Thoracic aorta (tissue), 2 donors: Measurements from ENCODE around the gene SPRED1. TPM values are rescaled to one million over a fixed set of nuclear protein-coding genes. Genes with fewer than 3 reads are reported as not detected.

Experiments used
- ATAC-seq: fragments of 150-250 bp; one replicate; pipeline ENCODE4 v1.8.0; 2017; ENCODE audit warnings: low read depth; ENCODE audit not compliant: insufficient number of reproducible peaks, low FRiP score
- DNase-seq: peaks from one replicate; pipeline ENCODE4 v3.0.0-alpha.2; 2020; ENCODE audit warnings: low spot score
- H3K27ac ChIP-seq, 2 donors: fragments of 200-600 bp; sonication (generic); 1 replicate in 1 of 2; 2 replicates in 1 of 2; pipeline ENCODE4 v1.5.1; 2016; ENCODE audit warnings: mild to moderate bottlenecking in 2 of 2, moderate library complexity in 2 of 2
- H3K27me3 ChIP-seq: fragments of 200-600 bp; sonication (generic); replicated peaks from 2 replicates; pipeline ENCODE4 v1.6.0; 2016; ENCODE audit warnings: mild to moderate bottlenecking; ENCODE audit not compliant: insufficient read depth
- H3K36me3 ChIP-seq: fragments of 200-600 bp; sonication (generic); one replicate; pipeline ENCODE4 v1.5.1; 2016
- H3K4me1 ChIP-seq, 2 donors: fragments of 200-600 bp; sonication (generic); 1 replicate in 1 of 2; 2 replicates in 1 of 2; pipeline versions ENCODE4 v1.5.1 to v1.6.0; 2016; ENCODE audit warnings: low read depth in 2 of 2, mild to moderate bottlenecking in 1 of 2; ENCODE audit not compliant: control insufficient read depth in 1 of 2
- H3K4me3 ChIP-seq: fragments of 200-600 bp; sonication (generic); 2 replicates; pipeline ENCODE4 v1.5.1; 2016; ENCODE audit warnings: mild to moderate bottlenecking
- H3K9me3 ChIP-seq: fragments of 200-600 bp; sonication (generic); 2 replicates; pipeline ENCODE4 v1.5.1; 2016
- total RNA-seq, 2 donors: library from RNA; depleted of rRNA; stranded (reverse); fragments of >200 nt; gene quantifications; one replicate each; pipeline versions ENCODE4 v1.1.0 to v1.2.3, GENCODE V29; 2016
- TF ChIP-seq, protein P1 (sequence below): fragments of 200-600 bp; sonication (generic); IDR thresholded peaks from one replicate; pipeline ENCODE4 v1.5.1; 2019; ENCODE audit warnings: antibody characterized with exemption

Gene SPRED1
- total RNA-seq, 2 donors from 2014 or later, result 24.6 to 49.5 TPM

DNA sequence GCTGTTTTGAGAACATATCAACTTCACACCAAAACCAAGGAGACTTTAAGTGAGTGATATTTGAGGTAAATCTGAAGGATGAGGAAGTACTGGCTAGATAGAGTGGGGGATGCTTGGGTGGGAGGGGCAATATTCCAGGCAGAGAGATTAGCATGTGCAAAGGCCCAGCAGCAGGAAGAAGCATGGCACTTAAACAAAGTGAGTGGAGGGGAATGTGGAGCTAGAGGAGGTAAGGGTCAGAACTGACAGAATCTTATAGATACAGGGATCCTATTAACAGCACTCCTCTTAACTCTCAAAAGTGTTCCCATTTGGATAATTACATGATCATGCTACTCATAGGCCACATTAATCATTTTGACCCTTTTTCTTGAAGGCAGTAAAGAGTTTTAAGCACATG lies 41.4 kb upstream of the SPRED1 start:
- H3K27ac ChIP-seq, result no peak overlapping the region
- TF ChIP-seq, protein P1, sequence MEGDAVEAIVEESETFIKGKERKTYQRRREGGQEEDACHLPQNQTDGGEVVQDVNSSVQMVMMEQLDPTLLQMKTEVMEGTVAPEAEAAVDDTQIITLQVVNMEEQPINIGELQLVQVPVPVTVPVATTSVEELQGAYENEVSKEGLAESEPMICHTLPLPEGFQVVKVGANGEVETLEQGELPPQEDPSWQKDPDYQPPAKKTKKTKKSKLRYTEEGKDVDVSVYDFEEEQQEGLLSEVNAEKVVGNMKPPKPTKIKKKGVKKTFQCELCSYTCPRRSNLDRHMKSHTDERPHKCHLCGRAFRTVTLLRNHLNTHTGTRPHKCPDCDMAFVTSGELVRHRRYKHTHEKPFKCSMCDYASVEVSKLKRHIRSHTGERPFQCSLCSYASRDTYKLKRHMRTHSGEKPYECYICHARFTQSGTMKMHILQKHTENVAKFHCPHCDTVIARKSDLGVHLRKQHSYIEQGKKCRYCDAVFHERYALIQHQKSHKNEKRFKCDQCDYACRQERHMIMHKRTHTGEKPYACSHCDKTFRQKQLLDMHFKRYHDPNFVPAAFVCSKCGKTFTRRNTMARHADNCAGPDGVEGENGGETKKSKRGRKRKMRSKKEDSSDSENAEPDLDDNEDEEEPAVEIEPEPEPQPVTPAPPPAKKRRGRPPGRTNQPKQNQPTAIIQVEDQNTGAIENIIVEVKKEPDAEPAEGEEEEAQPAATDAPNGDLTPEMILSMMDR, result no peak
- no peak for DNase-seq
- H3K27me3 ChIP-seq, result no peaks in the 10 kb centered on the region
- H3K9me3 ChIP-seq, result no peaks in the 10 kb centered on the region
- H3K4me3 ChIP-seq, result no peak overlapping the region
- peaks cover 2 to 8% of the 10 kb centered on the region in 2 donors for H3K4me1 ChIP-seq
- ATAC-seq, result no peak
- H3K36me3 ChIP-seq, result no peaks in the 10 kb centered on the region

DNA sequence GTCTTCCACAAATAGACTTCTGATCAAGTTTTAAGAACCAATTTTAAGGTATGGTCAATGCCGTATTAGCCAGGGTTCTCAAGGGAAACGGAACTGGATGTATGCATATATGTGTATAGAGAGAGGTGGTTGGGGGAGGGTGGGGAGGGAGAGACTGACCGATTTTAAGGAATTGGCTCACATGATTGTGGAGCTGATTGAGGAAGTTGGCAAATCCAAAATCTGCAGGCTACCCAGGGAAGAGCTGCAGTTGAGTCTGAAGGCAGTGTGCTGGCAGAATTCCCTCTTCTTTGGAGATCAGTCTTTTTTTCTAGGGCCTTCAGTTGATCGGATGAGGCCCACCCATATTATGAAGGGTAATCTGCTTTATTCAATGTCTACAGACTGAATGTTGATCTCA lies 40.8 kb upstream of the SPRED1 start:
- TF ChIP-seq, protein P1, result no peak
- Histone ChIP-seq H3K27me3 (no peaks in the 10 kb centered on the region), H3K4me1 (peaks cover 0 to 6% of the 10 kb centered on the region in 2 donors), H3K4me3 (no peak overlapping the region), H3K36me3 (no peaks in the 10 kb centered on the region), H3K9me3 (no peaks in the 10 kb centered on the region), H3K27ac (no peak overlapping the region)
- DNase-seq, result no peak
- ATAC-seq, result no peak

- H3K36me3 ChIP-seq, result no peaks in the 10 kb centered on the region
- ATAC-seq (no peak), DNase-seq (no peak)
- TF ChIP-seq, protein P1, result no peak
- H3K27me3 ChIP-seq, result no peaks in the 10 kb centered on the region
- H3K4me1 ChIP-seq, result peaks cover 3 to 6% of the 10 kb centered on the region in 2 donors
- no peak overlapping the region for H3K27ac ChIP-seq
- no peak overlapping the region for H3K4me3 ChIP-seq
- no peaks in the 10 kb centered on the region for H3K9me3 ChIP-seq
These were observed 39.8 kb upstream of the SPRED1 start for GRCh38 chr15:38212729-38213351.

- H3K9me3 ChIP-seq, result no peaks in the 10 kb centered on the region
- H3K4me1 ChIP-seq, result peaks cover 4 to 9% of the 10 kb centered on the region in 2 donors
- ATAC-seq (no peak), DNase-seq (no peak)
- no peaks in the 10 kb centered on the region for H3K36me3 ChIP-seq
- H3K4me3 ChIP-seq, result no peak overlapping the region
- H3K27ac ChIP-seq, result no peak overlapping the region
- H3K27me3 ChIP-seq, result no peaks in the 10 kb centered on the region
- TF ChIP-seq, protein P1, result no peak
These were observed 39.3 kb upstream of the SPRED1 start for GRCh38 chr15:38213356-38213755.

- TF ChIP-seq, protein P1, result no peak
- Histone ChIP-seq H3K36me3 (no peaks in the 10 kb centered on the region), H3K4me3 (no peak overlapping the region), H3K9me3 (no peaks in the 10 kb centered on the region), H3K4me1 (peaks cover 4 to 9% of the 10 kb centered on the region in 2 donors), H3K27me3 (no peaks in the 10 kb centered on the region), H3K27ac (no peak overlapping the region)
- ATAC-seq, result no peak
- DNase-seq, result no peak
These were observed 36.9 kb upstream of the SPRED1 start for GRCh38 chr15:38215707-38216106.
